Epithelial cell of alveolus of lung (primary cell): ENCODE results near the gene SRGN. TPM values are rescaled to one million over a fixed set of nuclear protein-coding genes. Genes with fewer than 3 reads are reported as not detected.

Experiments
- total RNA-seq: library from RNA; depleted of rRNA; stranded (reverse); fragments of >200 nt; gene quantifications from 2 replicates; pipeline ENCODE4 v1.2.1, GENCODE V29; 2015

Gene SRGN
- 60.0 and 221 TPM in 2 replicates for total RNA-seq

GRCh38 chr10:69087590-69088470 lies at the start of gene SRGN:
Gene SRGN, plus strand, starts transcription at chr10:69088103. Its CDS starts 55 bp downstream, at chr10:69088158.

GRCh38 chr10:69123747-69124562 lies 36.1 kb downstream of the SRGN start, which contains the start of gene VPS26A:
Gene VPS26A, plus strand, starts transcription at chr10:69124178. Its CDS starts 100 bp downstream, at chr10:69124278.

Other genes starting within 250 kb of the SRGN start
- gene DDX50, start 186.8 kb upstream of the SRGN start, total RNA-seq, result 31.5 and 44.5 TPM in 2 replicates
- 35.5 and 71.6 TPM in 2 replicates for gene DDX21, start 131.9 kb upstream of the SRGN start, total RNA-seq
- gene KIFBP, start 99.3 kb upstream of the SRGN start, total RNA-seq, result 25.9 and 40.6 TPM in 2 replicates
- 19.5 and 30.3 TPM in 2 replicates for gene VPS26A, start 36.1 kb downstream of the SRGN start, total RNA-seq
- 18.1 and 19.1 TPM in 2 replicates for gene SUPV3L1, start 92.1 kb downstream of the SRGN start, total RNA-seq
- 0.13 TPM in 1 of 2 replicates, not detected in the other for gene HKDC1, start 132.2 kb downstream of the SRGN start, total RNA-seq
- 59.2 and 97.6 TPM in 2 replicates for gene HK1, start 190.4 kb downstream of the SRGN start, total RNA-seq